GM19328 (cell line): ENCODE results near the gene KCTD8.

Source experiments
- ATAC-seq: cut with Tn5 transposase; IDR thresholded peaks from one replicate; pipeline ENCODE4 v1.9.1; 2021; ENCODE audit warnings: mild to moderate bottlenecking, moderate library complexity; ENCODE audit not compliant: unreplicated experiment

KCTD8 gene

DNA sequence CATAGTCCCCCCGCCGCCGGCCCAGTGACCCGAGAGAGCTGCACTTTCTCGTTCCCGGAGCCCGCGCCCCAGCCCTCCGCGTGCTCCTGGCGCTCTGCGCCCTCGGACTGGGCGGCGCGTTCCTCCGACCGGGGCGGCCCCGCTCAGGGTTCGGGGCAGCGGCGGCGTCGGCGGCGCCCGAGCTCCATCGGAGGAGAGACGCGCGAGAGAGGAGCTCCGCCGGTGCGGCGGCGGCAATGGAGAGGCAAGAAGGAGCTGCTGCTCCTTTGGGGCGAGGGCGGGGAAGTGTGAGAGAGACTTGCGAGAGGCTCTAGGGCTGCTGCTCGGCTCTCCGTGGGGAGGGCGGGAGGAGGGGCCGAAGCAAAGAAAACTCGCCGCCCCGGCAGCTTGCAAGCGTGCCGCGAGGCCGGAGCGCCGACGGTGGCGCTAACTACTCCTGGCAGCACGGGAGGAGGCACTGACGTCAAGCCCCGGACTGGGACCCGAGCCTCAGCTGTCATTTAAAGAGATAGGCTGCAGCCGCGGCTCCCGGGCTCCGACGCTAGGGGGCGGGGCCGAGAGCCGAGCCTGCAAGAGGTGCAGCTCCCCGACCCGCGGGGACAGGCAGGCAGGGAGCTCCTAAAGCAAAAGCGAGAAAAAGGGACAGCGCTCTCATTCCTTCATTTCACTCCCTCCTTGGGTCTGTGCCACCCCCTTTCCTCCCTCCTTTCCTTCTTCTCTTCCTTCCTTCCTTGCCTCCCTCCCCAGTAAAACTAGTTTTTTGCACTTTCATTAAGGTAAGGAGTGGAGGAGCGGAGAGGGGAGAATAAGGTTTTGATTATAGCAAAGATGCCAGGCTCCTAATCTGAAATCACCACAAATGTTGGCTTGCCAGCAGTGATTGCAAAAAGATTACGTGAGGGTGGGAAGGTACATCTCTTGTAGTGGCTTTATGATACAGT is at the start of gene KCTD8:
Gene KCTD8, minus strand, starts transcription at position 289 of the 941 bp plus-strand sequence.
- ATAC-seq = peak; percentile 96

DNA sequence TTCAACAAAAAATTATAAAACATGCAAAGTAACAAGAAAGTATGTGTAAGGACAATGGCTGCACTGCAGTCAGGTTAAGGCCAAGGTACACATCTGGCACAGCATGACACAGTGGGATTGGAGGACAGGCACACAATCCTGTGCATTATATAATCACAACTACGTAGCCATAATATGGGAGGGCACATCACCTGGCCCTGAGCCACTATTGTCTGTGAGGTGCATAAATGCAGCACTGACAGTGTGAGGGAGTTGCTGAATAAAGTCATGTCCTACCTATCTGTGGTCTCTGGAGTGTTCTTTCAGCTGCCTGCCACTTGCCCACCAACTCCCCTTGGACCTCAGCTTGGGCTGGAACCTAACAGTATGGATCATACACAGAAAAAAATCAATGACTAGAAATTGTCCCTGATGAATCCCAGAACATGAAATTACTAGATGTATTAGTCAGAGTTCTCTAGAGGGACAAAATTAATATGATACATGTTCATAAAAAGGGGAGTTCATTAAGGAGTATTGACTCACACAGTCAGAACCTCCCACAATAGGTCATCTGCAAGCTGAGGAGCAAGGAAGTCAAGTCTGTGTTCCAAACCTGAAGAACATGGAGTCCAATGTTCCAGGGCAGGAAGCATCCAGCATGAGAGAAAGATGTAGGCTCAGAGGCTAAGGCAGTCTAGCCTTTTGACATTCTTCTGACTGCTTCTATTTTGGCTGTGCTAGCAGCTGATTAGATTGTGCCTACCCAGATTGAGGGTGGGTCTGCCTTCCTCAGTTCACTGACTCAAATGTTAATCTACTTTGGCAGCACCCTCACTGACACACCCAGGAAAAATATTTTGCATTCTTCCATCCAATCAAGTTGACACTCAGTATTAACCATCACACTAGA is 46.4 kb upstream of the KCTD8 start:
- no peak for ATAC-seq

DNA sequence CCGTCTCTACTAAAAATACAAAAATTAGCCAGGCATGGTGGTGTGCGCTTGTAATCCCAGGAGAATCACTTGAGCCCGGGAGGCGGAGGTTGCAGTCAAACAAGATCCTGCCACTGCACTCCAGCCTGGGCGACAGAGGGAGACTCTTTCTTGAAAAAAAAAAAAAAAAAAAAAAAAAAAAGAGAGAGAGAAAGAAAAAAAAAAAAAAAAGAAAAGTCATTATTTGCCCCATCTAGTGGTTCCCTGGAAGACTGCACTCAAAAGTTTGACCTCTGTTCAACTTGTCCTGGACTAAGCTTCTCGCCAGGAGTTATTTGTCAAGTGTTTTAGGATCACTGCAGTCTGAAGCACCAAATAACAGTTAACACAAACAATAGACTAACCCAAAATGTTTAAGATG is 45.3 kb upstream of the KCTD8 start:
- ATAC-seq = peak; percentile 65

DNA sequence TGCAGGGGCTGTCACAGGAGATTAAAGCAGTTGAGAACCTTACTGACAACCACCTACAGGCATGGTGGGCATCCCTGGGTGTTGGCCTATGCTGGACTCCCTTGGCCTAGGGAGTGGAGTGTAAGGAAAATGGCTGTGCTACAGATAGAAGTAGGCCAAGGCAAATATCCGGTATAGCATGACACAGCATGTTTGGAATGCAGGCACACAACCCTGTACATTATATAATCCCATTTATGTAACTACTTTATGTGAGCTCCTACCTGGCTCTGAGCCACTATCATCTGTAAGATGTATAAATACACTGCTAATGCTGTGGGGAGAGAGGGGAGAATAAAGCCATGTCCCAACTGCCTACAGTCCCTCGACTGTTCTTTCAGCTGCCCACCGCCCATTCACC is 38.7 kb upstream of the KCTD8 start:
- no peak for ATAC-seq

DNA sequence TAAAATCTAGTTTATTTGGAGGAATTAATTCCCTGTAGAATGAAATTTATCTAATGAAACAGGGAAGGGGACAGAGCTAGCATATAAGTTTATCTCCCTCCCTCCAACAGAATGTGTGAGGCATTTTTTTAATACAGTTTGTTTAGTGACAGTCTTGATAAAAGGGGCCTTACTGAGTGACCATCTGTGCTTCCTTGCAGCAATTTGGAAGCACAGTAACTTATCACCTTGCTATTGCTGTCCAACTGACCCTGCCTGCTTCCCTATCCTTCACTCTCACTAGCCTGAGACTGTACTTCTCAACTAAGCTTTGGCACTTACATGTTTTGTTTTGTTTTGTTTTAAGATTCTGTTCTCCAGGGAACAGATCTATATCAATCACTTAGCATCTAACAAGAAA is 31.1 kb upstream of the KCTD8 start:
- ATAC-seq = no peak

DNA sequence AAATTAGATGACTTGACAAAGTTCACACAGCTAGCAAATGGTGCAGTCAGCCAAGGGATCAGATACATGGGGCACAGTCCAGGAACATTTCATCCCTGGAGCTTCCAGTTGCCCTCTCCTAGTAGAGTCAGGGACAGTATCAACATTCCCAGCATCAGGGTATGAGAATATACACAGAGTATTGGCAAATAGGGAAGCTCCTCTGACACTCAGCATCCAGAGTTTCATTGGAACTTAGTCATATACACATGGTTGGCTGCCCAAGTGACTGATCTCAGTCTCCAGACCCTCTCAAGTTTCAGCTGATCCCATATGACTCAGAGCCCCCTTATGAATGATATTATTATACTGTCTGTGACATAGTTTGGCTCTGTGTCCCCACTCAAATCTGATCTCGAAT is 13.7 kb upstream of the KCTD8 start:
- no peak for ATAC-seq

DNA sequence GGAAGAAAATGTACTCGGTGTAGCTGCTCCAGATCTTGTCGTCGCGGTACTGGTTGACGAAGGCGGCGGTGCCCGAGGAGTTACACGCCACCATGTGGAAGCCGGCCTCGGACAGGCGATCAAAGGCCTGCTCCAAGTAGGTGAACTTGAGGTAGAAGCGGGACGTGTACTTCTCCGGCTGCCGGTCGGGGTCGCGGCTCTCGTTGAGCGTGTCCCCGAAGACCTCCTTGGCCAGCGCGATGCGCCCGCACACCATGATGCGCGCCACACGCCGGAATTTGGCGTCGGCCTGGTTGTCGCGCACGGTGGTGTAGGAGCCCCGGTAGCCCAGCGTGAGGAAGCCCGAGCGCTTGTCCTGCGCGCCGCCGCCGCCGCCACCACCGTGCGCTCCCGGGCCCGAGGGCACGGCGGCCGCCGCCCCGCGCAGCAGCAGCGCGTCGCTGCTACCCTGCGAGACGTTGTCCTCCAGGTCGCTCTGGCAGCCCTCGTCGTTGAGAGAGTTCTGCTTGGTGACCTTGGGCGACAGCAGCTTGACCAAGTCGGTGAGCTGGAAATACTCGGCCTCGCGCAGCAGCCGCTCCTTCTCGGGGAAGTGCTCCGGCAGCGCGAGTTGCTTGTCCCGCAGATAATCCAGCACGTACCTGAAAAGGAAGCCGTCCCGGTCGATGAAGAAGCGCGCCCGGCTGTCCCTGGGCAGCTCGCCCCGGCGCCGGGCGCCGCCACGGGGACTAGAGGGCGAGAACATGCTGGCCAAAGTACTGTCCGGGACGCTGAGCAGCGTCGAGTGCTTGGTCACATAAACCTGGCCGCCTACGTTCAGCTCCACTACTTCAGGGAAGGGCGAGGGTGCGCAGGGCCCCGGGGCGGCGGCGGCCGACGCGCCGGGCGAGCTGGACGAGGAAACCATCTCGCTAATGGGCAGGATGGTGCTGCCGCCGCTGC is 775 bp downstream of the KCTD8 start:
- no peak for ATAC-seq

DNA sequence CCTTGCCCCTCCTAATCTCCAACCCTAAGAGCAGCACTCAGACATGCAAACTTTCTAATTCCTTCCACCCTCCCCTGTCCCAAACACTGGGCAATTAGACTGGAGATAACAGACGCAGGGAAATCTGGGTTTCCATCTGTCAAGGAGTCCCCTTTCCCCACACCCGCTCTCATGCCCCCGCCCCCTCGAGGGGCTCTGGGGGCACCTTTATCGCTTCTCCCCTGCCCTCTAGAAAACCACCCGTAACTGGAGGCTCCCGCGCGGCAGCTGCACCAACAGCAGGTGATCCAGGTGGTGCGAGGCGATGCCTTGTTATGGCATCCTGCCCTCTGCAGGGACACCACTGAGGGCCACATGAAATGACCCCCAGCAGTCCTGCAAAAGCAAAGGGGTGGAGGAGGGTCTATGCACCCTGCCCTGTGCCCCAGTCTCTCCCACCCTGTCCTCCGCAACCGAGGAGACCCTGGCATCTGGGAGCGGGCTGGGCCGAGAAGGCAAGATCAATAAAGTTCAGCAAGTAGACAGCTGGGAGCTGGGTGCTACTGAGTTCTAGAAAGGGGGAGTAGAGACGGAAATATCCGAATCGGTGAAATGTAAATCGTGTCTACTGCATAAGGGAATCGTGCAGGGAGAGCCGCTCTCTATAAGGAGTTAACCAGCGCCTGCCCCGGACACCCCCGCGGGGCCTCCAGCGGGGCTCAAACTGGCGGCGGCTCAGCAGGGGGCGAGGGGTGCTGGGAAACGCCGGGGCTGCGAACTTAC is 1.6 kb downstream of the KCTD8 start:
- no peak for ATAC-seq

DNA sequence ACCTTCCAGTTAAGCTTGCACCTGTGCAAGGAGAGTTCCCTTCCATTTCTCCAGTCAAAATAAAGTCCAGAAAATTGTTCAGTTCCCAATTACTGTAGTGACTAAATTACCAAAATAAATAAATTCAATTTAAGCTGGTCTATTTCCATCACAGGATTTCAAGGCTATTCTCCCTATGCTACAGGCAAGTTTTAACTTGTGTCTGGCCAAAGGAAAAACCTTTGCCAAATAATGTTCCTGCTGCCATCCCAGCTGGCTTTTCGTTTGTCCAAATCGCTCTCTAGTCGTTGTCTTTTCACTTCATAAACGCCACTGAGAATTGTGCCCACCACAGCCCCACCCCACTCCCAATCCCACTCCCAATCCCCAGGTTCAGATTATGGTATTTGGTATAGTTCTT is 2.4 kb downstream of the KCTD8 start:
- ATAC-seq = no peak

DNA sequence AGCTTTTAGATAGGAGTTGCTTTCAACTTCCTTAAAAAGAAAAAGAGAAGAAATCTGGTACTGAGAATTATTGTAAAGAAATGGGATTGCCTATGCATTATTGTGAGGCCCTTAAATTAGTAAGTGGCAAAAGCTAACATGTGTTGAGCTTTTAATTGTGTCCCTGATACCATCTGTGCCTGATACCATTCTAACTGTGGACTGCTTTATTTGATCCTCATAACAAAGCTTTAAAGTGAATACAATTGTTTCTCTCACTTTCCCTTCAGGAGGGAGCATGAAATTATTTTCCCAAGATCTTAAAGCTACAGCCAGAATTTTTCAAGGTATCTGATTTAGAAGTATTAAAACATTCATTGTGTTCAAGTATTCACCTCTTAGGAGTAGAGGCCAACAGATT is 9.9 kb downstream of the KCTD8 start:
- ATAC-seq = no peak

DNA sequence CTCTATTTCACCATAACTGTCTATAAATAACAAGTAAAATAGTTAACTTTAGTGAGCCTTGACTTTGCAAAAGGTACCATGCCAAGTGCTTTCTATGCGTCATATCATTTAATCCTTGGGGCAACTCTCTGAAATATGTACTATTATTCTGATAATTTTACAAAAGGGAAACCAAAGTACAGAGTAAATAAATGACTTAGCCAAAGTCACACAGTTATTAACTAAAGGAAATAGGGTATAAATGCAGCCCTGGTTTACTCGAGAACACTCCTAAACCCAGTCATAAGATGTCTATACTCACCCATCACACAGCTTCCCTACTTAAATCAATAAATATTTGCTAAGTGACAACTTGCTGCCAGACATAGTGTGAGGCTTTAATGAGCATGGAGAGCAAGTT is 14.4 kb downstream of the KCTD8 start:
- ATAC-seq = no peak

DNA sequence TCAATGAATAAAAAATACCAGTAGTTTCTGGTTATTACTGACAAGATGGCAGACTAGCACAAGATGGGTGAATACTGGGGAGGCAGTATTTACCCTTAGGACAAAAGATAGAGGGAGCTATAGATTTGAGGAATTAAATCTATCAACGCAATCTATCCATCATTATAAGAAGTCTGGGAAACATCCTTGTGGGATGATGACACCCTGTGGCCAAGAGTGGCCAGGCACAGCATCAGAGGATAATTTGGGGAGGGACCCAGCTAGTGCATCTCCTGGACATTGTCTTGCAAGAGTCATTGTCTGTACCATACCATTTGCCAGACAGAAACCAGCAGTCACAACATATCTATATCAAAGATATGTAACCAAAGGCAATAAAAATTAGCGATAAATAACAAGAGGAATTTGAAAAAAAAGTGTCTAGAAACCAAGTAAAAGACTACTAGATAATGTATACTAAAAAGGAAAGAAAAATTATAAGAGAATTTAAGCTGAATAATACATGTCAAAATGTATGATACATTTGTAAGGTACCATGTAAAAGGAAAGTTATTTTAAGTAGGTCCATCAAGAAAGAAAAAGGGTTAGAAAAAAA is 22.9 kb downstream of the KCTD8 start:
- no peak for ATAC-seq

DNA sequence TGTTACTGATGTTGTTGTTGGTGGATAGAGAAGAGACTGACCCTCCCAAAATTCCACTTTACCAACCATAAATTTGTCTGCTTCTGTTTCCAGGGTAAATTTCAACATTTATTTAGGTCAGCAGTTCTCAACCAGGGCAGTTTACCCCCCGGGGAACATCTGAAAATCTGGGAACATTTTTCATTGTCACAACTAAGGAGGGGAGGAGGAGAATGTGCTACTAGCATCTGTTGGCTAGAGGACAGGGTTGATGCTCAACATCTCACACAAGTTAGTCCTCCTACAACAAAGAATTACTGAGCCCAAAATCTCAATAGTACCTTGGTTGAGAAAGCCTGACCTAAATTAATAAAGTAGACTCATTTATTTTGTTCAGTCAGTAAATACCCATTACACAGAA is 25.7 kb downstream of the KCTD8 start:
- ATAC-seq = no peak

DNA sequence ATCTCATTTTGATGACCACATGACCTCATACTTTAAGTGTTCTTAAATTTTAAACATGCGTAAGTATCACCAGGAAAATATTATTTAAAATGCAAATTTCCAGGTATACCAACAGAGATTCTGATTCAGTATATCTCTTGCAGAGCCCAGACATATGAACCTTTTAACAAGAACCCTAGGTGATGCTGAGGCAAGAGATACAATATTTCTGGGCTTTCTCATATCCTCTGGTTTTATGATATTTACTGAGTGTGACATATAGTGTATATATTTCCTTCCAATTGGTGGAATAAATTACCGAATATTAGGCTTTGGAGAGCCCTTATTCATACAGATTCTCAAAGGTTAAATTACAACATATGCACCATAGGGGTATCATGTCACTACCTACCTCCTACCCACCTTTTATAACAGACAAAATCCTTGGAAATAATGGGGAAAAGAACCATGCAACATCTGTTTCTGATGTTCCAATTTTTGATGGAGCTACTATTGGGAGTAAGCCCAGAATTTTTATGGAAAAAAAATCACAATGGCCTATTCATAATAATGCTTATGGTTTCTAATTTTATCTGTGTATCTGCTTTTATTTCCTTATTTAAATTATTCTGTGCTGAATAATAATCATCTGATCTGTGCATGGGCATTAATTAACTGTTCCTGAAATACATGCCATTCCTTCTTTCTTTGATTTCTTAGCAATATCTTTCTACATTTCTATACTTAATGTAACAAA is 27.1 kb downstream of the KCTD8 start:
- ATAC-seq = no peak

DNA sequence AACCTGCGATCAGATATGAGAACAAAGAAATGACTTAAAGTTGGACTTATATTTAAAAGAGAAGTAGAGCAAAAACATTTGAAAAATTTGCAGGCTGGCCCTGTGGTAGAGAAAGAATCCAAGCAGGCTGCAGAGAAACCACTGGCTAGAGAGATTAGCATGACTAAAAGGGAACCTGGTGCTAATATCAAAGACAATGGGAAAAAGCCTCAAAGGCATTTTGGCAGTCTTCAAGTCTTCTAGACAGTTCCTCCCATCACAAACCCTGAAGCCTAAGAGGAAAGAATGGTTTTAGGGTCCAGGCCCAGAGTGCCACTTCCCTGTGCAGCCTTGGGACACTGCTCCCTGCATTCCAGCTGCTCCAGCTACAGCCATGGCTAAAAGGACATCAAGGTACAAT is 33.4 kb downstream of the KCTD8 start:
- no peak for ATAC-seq

DNA sequence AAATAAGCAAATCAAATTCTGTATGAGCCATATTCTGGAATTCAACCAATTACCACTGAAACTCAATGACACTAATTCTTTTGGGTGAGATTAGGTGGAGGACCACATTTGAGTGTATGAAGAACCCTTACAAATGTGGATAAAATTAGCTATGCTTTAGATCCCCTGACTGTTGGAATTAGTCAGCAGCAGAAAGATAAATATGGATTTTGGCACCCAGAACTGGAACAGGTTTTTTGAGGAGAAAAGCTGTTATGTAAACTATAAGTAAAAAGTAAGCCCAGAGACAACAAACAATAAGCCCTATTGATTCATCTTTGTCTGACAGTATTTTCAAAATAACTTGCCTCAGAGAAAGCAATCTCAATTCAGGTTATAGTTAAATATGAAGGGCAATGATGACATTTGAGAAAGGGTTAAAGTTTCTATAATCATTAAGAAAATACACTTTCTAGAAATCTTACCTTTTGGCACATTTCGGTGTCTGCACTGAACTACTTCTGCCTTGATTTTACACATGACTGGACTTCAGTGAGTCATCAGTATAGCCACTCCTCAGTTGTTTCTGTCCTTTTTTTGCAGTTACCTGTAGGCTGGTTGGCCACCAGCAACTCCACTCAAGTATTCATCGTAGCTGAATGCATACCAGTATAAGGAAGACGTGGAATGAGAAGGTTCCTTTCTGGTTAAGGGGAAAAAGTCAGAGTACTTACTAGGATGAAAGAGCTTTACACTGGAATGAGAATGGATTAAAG is 80.0 kb downstream of the KCTD8 start:
- ATAC-seq = no peak

DNA sequence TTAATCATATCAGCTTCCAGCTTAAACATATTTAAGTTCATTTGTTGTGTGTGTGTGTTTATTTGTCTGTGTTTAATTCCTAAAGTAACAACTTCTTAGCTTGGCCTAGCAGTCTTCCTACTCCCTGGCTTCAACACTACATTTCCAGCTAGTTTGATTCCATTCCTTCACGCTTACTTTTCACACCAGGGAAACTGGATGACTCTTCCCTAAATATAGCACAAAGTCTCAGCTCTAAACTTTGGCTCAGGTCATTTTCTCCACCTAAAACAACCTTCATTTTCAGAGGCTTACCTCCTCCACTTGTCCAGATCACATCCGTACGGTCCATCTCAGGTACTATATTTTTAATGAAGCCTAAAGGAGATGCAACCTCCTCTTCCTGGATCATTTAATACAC is 94.4 kb downstream of the KCTD8 start:
- ATAC-seq = no peak

DNA sequence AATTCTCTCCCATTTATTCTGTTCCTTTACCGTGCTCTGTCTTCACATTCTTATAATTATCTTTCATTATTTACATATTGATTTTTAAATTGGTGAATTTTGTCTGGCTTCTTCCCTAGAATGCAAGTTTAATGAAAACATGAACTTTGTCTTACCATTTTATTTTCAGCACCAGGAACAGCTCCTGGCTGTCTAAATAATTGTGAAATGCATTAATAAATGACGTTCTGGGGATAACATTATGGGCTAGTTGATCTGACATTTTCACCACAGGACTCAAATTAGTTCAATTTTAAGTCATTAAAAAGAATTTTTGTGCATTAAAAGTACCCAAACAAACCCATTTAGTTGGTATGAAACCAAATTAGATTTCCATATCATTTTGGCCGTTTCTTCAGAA is 97.5 kb downstream of the KCTD8 start:
- no peak for ATAC-seq
